Astrocyte (in vitro differentiated cells and primary cell): Measurements from ENCODE around the gene PTPN3.

Experiments
- CTCF ChIP-seq: IDR thresholded peaks from 2 replicates; pipeline ENCODE4 v1.5.1; 2011; ENCODE audit warnings: low read depth, mild to moderate bottlenecking, inconsistent platforms, low read length, moderate library complexity; ENCODE audit not compliant: insufficient read depth
- EZH2 ChIP-seq: IDR thresholded peaks from 2 replicates; pipeline ENCODE4 v1.6.1; 2012; ENCODE audit warnings: mild to moderate bottlenecking, low read length, inconsistent platforms; ENCODE audit not compliant: insufficient read depth

- TF ChIP-seq CTCF: no peak
- TF ChIP-seq EZH2: no peak
Measured at GRCh38 chr9:109479822-109480221, 18.3 kb downstream of the PTPN3 start.
